Right atrium auricular region (tissue), 2 donors: Measurements from ENCODE around the gene DHRS11. TPM values are rescaled to one million over a fixed set of nuclear protein-coding genes. Genes with fewer than 3 reads are reported as not detected.

Experiments used
- DNase-seq: peaks from one replicate; pipeline ENCODE4 v3.0.0-alpha.2; 2019; ENCODE audit warnings: low spot score
- H3K27ac ChIP-seq, 2 donors: fragments of 200-600 bp; sonication (generic); 1 replicate in 1 of 2; 2 replicates in 1 of 2; pipeline ENCODE4 v1.5.1; 2016 to 2019
- H3K27me3 ChIP-seq, 2 donors: fragments of 200-600 bp; sonication (generic); one replicate each; pipeline versions ENCODE4 v1.5.1 to v1.6.0; 2017 to 2019
- H3K36me3 ChIP-seq: fragments of 200-600 bp; sonication (generic); one replicate; pipeline ENCODE4 v1.5.1; 2016
- H3K4me1 ChIP-seq, 2 donors: fragments of 200-600 bp; sonication (generic); one replicate each; pipeline versions ENCODE4 v1.5.1 to v1.6.0; 2017 to 2019
- H3K4me3 ChIP-seq, 2 donors: fragments of 200-600 bp; sonication (generic); 1 replicate in 1 of 2; 2 replicates in 1 of 2; pipeline ENCODE4 v1.5.1; 2017 to 2019; ENCODE audit warnings: mild to moderate bottlenecking in 1 of 2, moderate library complexity in 1 of 2
- H3K9me3 ChIP-seq, 2 donors: fragments of 200-600 bp; sonication (generic); one replicate each; pipeline ENCODE4 v1.5.1; 2019
- CTCF ChIP-seq, 2 donors: fragments of 200-600 bp; sonication (generic); IDR thresholded peaks; one replicate each; pipeline ENCODE4 v1.5.1; 2019; ENCODE audit warnings: antibody characterized with exemption in 2 of 2
- total RNA-seq, 2 donors: library from RNA; depleted of rRNA; stranded (reverse); fragments of >200 nt; gene quantifications; one replicate each; pipeline ENCODE4 v1.1.0, GENCODE V29; 2016

Gene DHRS11
- total RNA-seq, 2 donors from 2014 or later = 10.5 to 17.3 TPM

- no peaks in the 10 kb centered on the region for H3K27me3 ChIP-seq
- TF ChIP-seq CTCF (IDR thresholded peaks at IDR 0.05) = no peak
- peaks cover 0 to 29% of the 10 kb centered on the region in 2 donors for H3K4me1 ChIP-seq
- no peak for DNase-seq
- H3K4me3 ChIP-seq = no peak overlapping the region
- H3K27ac ChIP-seq = no peak overlapping the region
- H3K36me3 ChIP-seq = peaks cover 47% of the 10 kb centered on the region
- H3K9me3 ChIP-seq = no peaks in the 10 kb centered on the region
These were observed 1.6 kb upstream of the DHRS11 start for GRCh38 chr17:36590082-36590481.

GRCh38 chr17:36592316-36592715 lies 637 bp downstream of the DHRS11 start:
- DNase-seq = no peak
- no peaks in the 10 kb centered on the region for H3K27me3 ChIP-seq
- peaks cover 25% of the 10 kb centered on the region for H3K36me3 ChIP-seq
- TF ChIP-seq CTCF (IDR thresholded peaks at IDR 0.05) = no peak
- peak overlapping the region; percentile 52 to 76 for H3K27ac ChIP-seq
- no peaks in the 10 kb centered on the region for H3K9me3 ChIP-seq
- H3K4me1 ChIP-seq = peaks cover 0 to 29% of the 10 kb centered on the region in 2 donors
- H3K4me3 ChIP-seq = peak overlapping the region; percentile 54 to 97

GRCh38 chr17:36592716-36593321 lies 1.1 kb downstream of the DHRS11 start:
- peak overlapping the region; percentile 54 to 97 for H3K4me3 ChIP-seq
- no peaks in the 10 kb centered on the region for H3K27me3 ChIP-seq
- H3K27ac ChIP-seq = peak overlapping the region in 1 of 2 donors; percentile 76
- no peak for TF ChIP-seq CTCF (IDR thresholded peaks at IDR 0.05)
- H3K36me3 ChIP-seq = peaks cover 20% of the 10 kb centered on the region
- no peaks in the 10 kb centered on the region for H3K9me3 ChIP-seq
- H3K4me1 ChIP-seq = peaks cover 0 to 29% of the 10 kb centered on the region in 2 donors
- no peak for DNase-seq

- no peaks in the 10 kb centered on the region for H3K27me3 ChIP-seq
- H3K9me3 ChIP-seq = no peaks in the 10 kb centered on the region
- no peak for DNase-seq
- no peak for TF ChIP-seq CTCF (IDR thresholded peaks at IDR 0.05)
- H3K4me3 ChIP-seq = no peak overlapping the region
- peaks cover 0 to 29% of the 10 kb centered on the region in 2 donors for H3K4me1 ChIP-seq
- peaks cover 10% of the 10 kb centered on the region for H3K36me3 ChIP-seq
- peak overlapping the region in 1 of 2 donors; percentile 18 for H3K27ac ChIP-seq
These were observed 2.1 kb downstream of the DHRS11 start for GRCh38 chr17:36593656-36594316.

GRCh38 chr17:36594626-36595401 lies 3.1 kb downstream of the DHRS11 start:
- no peak for DNase-seq
- Histone ChIP-seq H3K27me3 (no peaks in the 10 kb centered on the region), H3K4me3 (no peak overlapping the region), H3K36me3 (no peaks in the 10 kb centered on the region), H3K9me3 (no peaks in the 10 kb centered on the region), H3K27ac (no peak overlapping the region), H3K4me1 (peaks cover 0 to 29% of the 10 kb centered on the region in 2 donors)
- TF ChIP-seq CTCF (IDR thresholded peaks at IDR 0.05) = no peak
